Stimulated activated CD4-positive, alpha-beta T cell treated with anti-CD3 and anti-CD28 coated beads, Interleukin-12 subunit alpha, Interleukin-12 subunit beta, amount 100 ng/mL, for 48 hours (primary cell): ENCODE results near the gene ATP11A.
"Not testable (repeated sequence)": the region's sequence is repeated elsewhere in the genome, so short reads cannot be mapped to it uniquely, and the experiment has no call there.

Source experiments
- DNase-seq, 3 donors: peaks; one replicate each; pipeline ENCODE4 v3.0.0-alpha.2; 2020; ENCODE audit warnings: low read depth in 2 of 3, low spot score in 1 of 3

The ATP11A gene

DNA sequence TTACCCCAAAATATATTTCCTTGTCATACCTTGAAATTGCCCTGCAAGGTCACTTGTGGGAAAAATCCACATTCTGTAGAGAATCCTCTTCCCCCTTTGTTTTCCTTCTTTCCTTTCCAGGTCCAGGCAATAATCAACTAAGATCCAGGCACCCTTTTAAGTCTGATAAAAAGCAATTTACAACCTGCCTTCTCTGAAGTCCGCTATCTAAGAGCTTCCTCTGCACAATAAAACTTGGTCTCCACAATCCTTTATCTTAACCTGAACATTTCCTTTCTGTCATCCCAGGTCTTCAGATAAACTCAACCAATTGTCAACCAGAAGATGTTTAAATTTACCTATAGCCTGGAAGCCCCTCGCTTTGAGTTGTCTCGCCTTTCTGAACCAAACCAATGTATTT is 19.5 kb downstream of the ATP11A start:
- not testable (repeated sequence) for DNase-seq

DNA sequence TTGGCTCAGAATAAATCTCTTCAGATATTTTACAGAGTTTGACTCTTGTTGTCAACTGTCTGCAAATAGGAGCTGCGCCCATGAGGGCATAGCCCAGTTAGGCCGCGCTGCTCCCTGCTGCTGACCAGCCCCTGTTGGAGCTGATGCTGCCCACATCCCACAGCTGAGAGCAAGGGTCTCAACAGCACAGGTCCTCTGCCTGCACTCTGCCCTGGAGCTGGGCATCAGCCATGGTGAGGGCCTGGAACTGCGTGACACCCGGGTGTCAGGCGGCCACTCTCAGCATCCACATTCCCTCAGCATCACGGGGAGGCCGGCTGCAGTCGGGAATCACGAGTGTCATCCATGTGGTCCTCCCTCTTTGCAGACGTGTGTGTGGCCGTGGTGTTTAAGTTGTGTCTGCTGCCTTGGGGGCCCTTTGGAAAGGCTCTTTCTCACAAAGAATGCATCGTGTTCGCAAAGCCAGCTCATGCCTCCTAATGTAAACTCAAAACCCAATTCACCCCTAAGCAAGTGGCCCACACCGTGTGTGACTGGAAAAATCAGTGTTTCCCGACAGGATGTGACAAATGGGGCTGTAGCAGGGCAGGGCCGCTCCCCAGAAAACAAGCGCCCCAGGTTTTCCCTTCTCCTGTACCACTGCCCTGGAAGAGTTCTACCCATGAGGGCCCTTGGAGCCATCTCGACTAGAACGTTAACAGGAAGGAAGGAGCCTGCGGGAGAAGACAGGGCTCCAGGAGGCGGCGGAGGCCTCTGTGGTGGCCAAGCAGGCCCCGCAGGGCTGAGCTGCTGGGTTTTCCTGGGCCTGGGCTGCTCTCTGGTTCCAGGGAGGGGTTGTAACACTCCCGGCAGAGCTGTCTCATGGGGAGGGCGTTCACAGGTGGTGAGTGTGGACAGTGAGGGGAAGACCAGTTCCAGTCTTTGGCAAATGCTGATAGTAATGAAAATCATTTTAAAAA is 20.3 kb downstream of the ATP11A start:
- DNase-seq: no peak

DNA sequence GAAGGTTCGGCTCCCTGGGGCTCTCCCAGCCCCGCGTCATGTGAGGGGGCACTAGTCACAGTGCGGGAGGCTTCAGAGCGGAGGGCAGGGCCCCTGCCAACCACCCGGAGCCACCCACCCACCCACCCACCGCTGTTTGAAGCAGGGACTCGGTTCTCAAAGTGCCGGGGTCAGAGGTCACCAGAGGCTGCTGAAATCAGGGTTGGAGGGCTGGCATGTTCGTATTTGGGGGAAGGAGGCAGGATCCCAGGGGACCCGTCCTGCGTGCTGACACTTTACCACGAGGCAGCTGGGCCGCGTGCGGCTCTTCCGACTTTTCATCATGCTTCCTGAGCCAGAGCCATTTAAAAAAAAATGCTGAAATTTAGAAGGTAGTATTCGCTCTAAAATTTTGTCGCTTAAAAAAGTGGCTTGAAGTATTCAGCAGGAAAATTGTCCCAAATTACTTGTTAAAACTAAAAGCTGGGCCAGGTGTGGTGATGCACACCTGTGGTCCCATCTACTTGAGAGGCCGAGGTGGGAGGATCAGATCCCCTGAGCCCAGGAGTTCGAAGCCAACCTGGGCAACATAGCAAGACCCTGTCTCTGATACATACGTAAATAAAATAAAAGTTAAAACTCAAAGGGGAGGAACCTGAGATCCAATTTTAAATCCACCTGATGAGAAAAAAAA is 21.2 kb downstream of the ATP11A start:
- no peak for DNase-seq

DNA sequence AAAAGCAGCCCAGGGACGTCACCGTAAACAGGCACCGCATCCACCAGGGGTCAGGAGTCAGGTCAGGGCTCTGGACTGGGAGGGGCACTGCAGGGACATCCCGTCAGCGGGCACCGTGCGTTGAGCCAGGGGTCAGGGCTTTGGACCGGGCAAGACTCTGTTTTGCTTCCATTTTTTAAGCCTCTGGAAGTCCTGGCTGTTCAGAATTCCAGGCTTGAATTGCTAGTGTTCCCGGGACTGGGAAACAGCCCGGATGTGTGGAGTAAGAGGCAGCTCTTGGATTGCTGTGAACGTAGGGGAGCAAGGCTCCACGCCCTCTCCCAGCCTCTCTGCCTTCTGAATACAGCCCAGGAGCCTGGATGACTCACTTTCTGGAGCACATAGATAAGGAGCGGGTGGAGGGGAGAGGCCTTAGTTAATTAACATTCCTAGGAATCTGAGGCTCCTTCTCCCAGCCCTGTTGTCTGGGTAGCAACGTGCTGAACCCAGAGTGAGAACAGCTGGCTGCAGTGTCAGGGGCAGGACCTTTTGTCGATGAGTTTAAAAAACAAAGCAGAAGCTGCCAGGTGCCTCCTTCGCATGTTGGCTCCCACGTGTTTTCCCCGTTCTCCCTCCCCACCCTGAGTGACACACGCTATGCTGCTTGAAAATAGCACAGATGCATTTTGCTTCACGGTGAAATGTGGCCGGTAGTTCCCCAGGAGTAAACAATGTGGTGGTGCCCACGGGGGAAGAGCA is 21.9 kb downstream of the ATP11A start:
- no peak for DNase-seq

DNA sequence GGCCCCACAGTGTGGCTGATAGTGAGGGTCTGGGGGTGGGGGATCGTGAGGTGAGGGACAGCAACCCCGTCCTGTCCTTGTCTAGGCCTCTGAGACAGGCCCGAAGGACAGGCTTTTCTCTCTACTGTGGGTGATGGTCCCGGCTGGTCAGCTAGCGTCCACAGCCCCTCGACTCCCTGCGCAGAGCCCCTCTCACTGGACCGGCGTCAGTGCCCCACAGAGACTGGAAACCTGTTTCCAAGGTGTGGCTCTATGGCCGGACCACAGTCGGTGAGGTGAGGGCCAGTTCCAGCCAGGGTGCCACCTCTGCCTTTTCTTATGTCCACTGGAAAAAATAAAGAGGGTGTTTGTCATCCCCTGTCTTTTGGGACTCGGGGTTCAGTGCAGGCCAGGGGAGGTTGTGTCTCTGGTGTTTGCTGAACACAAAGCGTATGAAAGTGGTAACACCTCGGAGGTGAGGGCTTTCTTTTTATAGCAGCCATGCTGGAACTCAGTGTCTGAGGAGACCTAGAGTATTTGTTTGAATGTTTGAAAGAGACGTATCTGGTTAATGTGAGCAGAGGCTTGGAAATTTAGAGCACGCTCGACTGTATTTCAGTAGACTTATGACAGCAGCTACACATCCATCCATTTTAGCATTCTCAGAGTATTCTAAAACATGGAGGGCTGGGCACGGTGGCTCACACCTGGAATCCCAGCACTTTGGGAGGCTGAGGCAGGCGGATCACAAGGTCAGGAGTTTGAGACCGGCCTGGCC is 22.8 kb downstream of the ATP11A start:
- no peak for DNase-seq

DNA sequence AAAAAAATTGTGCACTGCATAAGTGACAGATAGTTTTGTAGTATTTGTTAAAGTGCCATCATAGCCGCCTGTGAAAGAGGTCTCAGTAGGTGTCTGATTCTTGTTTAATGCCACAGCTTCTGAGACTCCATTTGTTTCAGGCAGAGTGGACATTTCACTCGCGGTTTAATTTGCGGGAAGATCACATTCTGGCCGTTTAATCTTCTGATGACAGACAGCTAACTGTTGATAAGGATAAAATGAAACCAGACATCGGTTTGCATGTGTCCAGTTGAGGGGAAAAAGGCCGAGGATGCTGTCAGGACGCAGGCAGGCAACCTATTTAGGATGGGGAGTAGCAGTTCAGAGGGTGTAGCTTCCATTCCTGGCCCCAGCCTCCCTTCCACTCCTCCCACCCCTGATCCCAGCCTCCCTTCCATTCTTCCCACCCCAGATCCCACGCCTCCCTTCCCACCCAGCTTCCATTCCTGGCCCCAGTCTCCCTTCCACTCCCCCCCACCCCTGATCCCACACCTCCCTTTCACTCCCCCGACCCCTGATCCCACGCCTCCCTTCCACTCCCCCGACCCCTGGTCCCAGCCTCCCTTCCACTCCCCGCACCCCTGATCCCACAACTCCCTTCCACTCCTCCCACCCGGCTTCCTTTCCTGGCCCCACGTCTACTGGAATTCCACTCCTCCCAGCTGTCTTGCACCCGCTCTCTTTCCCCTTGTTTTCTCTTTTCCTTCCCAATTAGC is 23.8 kb downstream of the ATP11A start:
- DNase-seq: no peak

DNA sequence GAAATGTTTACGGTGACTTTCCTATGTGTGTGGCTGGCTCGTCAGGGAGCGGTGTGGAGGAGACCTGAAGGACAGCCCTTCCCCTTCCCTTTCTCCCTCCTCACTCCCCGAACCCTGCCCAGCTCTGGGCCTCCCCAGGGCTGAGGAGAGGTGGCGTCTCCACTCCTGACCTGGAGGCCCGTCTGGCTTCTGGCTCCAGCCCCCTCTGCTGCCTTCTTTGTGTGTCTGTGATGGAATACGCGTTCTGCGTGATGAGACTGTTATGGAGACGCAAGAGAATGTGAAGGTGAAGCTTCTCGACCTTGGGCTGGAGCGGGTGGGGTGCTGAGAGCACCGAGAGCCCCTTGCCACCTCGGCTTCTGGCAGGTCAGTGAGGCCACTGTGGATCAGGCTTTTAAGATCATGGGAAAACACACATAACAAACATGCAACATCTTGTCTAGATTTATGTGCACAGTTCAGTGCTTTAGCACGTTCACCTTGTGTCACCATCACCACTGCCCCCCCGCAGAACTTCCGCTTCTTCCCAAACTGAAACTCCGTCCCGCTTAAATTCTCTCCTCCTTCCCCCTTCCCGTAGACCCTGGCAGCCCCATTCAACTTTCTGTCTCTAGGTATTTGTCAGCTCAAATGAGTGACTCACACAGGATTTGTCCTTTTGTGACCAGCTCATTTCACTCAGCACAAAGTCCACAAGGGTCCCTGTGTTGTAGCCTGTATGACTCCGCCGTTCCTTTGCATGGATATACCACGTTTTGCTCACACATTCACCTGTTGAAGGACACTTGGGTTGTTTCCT is 24.7 kb downstream of the ATP11A start:
- no peak for DNase-seq

DNA sequence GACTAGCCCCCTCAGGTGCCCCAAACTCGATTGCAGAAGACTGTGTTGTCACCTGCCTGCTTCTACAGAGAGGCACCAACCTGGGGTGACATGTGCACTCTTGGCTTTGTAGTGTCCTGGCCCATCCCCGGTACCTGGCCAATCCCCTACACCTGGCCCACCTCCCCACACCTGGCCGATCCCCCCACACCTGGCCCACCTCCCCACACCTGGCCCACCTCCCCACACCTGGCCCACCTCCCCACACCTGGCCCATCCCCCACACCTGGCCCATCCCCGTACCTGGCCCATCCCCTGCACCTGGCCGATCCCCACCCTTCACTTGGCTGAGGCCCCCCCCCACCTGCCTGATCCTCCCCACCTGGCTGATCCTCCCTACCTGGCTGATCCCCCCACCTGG is 25.4 kb downstream of the ATP11A start:
- DNase-seq: no peak

DNA sequence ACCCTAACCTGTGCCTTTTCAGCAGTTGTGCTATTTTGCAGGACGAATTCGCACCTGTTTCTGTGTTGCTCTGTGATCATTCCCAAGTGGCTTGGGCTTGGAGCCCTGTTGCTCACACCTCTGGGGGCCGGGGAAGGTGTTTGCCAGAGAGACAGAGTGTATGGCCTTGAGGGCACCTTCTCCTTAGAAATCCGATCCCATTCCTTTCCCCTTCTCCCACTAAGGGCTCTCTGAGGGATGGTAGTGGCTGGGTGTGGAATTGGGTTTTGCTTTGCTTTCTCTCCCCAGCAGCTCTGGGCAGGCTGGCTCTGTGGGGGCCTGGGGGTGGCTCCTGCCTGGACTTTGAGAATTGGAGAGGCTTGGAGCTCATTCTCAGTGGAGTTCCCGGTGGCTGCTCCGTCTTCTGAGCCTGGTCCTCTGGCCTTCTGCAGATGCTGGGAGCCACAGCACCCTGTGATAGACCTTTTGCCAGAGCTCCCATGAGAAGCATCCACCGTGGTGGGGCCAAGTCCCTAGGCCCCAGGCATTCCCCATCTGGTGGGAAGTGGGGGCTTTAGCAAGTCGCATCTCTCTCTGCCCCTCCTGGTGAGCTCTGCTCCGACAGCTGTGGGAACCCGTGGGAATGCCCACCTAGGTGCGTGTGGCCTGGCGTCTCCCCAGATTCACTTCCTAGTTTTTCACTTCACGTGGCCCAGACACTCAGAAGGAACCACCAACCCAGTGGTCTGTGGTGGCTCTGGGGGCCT is 26.1 kb downstream of the ATP11A start:
- DNase-seq: no peak

DNA sequence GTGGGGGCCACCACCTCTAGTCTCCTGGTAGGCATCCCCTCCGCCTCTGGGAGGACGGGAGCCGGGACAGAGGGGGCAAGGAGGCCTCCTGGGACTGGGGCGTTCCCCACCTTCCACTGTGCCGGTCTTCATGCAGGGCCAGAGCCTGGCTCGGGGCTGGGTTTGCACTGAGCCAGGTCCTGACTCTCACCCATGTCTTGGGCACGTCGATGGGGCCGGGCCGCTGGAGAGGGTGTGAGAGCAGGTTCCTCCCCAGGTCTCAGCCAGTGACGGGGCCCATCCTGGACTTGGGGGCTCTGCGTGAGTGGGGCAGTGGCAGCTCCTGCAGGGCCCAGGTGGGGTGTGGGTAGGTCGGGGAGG is 26.6 kb downstream of the ATP11A start:
- no peak for DNase-seq

DNA sequence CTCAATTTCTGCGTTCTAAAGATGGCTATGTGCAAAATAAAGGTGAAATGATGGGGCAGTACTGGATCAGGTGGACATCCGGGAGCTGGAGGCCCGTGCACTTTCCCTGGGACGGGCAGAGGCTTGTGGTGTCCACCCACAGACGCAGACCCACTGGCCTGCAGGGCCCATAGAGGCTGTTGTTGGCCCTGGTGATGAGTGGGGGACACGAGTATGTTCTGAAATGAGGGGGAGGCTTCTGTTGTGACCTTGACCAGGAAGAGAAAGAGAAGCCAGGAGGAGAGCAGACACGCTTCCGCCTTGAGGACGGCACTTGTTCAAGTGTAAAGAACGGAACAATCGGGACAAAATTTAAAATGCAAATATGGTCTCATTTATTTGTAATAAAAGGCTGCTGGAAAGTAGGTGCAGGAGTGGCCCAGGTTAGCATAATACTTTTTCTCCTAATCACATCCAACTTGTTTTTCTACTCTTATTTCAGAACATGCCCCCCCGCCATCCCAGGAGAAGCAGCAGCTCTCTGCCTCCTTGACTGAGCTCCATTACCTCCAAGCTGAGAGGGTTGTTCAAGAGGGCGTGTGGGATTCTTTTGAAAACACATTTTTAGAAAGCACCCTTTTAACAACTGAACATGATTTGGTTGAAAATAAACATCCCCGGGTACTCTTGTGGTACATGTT is 27.1 kb downstream of the ATP11A start:
- no peak for DNase-seq

DNA sequence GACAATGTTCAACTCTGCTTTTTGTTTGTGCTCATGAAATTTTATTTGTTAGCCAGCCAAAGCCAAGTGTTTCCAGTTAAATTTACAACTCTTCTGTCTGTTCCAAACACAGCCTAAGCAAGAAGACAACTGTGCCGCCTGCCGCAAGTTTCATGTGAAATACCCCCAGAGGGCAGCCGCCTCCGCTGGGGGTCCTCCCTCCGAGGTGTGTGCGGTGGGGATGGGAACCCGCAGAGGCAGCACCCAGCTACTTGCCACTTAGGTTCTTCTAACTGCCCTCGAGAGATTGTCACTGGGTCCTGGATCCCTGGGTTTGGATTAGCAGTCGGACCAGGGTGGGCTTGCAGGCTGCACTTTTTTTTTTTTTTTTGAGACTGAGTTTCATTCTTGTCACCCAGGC is 28.5 kb downstream of the ATP11A start:
- DNase-seq: no peak

DNA sequence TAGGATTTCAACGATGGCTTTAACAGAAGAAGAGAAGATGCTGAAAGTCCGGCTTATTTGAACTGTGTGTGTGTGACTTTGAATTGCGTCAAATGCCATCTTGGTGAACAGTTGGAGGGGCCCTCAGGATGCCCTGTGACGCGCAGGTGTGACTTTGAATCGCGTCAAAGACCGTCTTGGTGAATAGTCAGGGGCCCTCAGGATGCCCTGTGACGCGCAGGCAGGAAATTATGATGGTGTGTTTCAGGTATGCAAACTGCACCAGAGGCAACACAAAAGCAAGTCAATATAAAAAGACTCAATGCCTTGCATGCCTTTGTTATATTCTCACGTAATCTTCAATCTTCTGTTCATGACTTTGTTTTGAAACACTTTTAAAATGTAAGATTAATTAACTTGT is 29.2 kb downstream of the ATP11A start:
- no peak for DNase-seq

DNA sequence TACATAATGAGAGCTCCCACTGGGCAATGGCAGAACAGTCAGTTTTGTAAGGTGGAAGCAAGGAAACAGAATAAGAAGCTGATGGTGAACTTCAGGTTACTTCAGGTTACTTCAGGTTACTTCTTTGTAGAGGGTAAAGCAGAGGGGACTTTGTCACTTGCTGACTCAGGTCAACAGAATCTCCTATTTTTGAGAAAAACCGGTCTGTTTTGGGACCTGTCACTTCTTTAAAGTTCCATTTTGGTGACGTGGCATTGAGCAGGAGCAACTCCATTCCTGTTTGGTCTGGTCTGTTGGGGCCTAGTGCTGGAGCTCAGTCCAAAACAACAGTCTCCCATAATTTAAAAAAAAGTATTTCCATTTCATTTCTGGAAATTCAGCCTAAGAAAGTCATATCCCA is 29.7 kb downstream of the ATP11A start:
- DNase-seq: no peak

DNA sequence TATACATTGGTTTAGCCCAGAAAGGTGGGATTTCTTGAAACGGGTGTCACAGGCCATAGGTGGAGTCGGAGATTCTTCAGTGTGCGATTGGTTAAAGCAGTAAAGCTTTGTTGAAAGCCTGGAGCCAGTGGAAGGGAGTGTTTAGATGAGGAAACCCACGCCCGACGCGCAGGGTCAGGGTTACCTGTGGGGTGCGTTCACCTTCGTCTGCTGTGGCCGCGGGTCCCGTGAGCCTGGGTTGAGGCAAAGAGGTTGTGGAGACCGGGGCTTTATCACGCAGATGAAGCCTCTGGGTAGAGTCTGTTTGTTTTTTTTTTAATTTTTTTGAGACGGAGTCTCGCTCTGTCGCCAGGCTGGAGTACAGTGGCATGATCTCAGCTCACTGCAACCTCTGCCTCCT is 30.4 kb downstream of the ATP11A start:
- DNase-seq: no peak

DNA sequence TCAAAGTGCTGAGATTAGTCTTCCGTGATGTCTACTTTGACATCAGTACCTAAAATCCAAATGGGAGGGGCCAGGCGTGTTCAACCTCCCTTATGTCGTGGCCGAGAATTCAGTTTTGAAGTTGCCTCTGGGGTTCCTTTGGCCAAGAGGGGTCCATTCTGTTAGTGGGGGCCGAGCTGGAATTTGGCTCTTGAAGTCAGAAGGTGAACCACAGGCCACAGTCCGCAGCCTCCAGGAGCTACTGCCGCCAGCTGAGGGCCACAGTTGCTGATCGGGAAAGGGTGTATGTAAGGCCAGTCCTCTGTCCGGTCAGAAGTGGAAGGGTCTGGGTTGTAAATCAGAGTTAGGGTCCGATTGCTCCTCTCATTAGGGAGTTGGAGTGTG is 31.0 kb downstream of the ATP11A start:
- no peak for DNase-seq

DNA sequence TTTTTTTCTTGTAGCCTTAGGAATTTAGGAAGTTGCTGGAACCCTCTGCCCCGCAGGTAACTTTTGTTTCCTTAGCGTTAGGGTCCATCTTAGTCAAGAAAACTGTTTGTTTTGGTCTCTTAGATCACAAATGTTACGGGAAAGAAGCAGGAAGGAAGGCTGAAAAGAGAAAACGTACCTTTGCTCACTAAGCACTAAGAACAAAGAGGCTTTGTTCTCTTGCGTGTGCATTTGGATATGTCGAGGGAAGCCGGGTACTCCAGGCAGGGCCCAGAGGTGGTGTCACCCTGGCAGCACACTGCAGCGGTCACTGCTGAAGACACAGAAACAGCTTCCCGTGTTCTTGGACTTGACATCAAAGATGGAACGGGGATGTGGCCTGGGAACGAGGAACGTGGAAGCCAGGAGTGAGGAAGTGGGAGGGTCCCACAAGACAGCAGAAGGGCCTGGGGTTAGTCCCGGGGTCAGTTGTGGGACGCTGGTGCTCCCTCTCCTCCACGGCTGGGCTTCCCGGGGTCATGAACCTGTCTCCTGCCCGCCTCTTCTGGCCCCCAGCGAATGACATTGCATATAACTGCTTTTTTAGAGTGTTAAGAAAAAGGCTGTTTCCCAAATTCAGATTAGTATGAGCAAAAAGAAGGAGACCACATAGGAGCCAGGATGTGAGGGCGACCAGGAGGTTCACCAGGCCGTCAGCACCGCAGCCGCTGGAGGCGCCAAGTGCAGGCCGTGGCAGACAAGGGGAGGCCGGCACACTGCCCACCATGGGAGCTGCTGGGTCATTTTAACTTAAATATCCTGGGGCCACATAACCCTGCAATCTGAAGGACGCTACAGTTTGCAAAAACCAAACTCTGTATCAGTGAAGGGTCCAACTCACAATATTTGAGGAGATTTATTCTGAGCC is 31.6 kb downstream of the ATP11A start:
- no peak for DNase-seq
